Measurements from ENCODE around the gene LYPD6B. TPM values are rescaled to one million over a fixed set of nuclear protein-coding genes. Genes with fewer than 3 reads are reported as not detected.

LYPD6B gene
- total RNA-seq, 1 donor from 2014 or later = not detected

DNA sequence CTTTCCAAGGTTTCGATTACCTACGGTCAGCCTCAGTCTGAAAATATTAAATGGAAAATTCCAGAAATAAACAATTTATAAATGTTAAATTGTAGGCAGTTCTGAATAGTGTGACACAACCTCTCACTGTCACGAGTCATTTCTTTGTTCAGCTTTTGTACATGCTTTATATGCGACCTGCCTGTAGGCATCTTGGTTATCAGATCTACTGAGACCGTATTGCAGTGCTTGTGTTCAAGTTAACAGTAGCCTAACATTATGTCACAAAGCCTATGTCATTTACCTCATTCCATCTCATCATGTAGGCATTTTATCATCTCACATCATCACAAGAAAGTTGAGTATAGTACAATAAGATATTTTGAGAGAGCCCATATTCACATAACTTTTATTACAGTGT, 77.3 kb downstream of the LYPD6B start:
- no peak for DNase-seq (ENCODE audit: low read depth in 2 of 2)

DNA sequence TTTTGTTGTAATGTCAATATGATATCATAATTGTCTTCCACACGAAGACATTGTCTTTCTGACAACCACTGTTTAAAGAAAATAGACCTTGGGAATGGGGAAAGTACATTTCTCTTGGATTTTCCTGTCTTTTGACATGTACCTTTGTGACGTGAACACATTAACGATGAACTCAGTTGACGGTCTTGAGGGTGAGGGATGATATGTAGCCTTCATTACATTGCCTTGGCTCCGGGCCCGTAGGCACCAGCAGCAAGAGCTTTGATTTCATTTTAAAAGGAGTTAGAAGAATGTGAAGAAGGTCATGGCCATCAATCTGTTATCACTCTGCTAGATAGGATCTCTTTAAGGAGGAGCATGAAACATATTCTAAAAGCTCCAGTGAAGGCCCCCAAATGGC, 80.9 kb downstream of the LYPD6B start:
- DNase-seq (ENCODE audit: low read depth in 2 of 2) = no peak

DNA sequence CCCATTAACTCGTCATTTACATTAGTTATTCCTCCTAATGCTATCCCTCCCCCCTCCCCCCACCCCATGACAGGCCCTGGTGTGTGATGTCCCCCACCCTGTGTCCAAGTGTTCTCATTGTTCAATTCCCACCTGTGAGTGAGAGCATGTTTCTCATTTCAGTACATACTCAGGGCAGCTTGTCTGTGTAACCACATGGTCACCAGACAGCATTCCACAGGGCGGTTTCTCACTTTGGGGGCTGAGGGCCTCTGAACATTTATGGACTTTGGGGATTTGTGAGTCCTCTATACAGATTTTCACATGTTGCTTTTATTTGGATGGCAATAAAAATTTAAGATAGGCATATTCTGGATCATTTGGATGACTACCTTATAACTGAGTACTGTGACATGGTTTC, 84.0 kb downstream of the LYPD6B start:
- DNase-seq (ENCODE audit: low read depth in 2 of 2) = no peak

DNA sequence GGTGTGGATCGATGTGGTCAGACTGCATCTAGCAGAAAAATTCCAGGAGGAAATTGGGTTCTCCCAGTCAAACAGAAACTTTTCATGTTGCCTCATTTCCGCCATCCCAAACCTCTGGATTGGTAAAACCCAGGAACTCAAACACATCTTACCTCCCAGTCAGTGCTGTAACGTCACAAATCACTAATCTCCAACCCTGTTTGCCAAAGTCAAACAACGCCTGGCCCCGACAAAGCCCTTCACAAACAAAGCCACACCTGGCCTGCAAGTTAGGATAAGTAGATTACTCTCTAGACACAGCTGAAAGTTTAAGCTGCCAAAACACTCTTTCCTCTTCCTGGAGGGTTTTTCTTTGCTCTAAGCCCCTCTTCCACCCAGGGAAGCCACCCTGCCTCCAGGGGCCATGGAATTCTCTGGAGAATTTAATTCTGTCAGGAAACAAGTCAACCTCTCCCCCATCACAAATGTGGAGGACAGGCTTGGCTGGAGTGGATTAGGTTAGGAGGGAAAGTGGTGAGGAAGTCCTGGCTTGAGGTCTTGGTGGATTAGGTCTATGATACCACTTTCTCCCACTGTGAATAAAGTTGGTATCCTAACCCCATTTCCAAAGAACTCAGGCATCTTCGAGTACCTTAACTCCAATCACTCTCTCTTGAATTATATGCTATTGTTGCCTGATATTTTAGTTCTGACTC, 86.7 kb downstream of the LYPD6B start:
- DNase-seq (ENCODE audit: low read depth in 2 of 2) = no peak

DNA sequence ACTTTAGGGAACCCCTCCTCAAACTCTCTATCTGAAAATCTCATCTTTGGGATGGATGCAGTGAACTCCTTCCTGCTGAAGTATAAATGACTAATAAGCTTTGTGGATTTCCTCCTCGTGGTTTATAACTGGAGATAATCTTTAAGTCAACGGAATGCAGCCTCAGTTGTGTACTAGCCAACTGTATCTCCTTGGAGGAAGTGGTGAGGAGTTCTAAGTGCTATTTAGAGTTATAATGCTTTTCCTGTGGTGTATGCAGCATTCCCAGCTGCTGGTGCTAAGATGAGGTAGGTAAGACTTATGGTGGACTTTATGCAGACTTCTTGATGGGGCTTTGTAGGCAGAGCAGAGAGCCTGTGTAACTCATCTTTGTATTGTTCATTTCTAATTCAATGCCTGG, 90.9 kb downstream of the LYPD6B start:
- DNase-seq (ENCODE audit: low read depth in 2 of 2) = no peak

DNA sequence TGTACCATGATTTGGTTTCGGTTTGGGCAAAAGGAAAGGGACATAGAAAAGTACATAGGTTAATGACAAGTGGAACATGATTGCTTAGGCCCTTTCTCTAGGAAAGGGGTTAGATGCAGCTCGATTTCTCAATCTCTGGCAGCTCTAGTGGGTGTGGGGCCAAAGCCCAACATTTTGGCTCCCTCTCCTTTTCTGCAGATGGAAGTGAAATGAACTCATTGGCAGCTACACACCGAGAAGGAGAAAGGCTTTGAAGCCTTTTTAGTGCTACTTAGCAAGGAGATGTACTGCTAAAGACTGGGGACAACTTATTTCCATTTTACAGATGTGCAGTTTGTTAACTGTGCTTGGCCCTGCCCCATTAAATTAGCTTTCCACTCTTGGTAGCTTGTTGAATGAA, 93.8 kb downstream of the LYPD6B start:
- no peak for DNase-seq (ENCODE audit: low read depth in 2 of 2)

DNA sequence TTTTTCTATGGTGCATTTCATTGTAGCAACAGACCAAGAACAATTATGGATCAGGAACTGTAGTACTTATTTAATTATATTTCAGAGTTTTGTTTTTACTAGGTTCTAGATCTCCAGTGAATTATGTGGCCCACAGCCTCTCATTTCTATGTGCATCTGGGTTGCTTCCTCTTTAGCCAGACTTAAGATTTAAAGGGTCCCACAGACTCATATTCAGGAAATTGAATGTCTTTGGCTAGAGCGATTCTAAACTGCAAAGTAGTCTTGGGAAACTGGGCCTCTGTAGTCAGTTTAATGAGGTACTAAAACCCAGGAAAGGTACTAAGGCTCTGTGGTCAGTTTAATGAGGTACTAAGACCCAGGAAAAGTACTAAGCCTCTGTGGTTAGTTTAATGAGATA, 94.4 kb downstream of the LYPD6B start:
- no peak for DNase-seq (ENCODE audit: low read depth in 2 of 2)

DNA sequence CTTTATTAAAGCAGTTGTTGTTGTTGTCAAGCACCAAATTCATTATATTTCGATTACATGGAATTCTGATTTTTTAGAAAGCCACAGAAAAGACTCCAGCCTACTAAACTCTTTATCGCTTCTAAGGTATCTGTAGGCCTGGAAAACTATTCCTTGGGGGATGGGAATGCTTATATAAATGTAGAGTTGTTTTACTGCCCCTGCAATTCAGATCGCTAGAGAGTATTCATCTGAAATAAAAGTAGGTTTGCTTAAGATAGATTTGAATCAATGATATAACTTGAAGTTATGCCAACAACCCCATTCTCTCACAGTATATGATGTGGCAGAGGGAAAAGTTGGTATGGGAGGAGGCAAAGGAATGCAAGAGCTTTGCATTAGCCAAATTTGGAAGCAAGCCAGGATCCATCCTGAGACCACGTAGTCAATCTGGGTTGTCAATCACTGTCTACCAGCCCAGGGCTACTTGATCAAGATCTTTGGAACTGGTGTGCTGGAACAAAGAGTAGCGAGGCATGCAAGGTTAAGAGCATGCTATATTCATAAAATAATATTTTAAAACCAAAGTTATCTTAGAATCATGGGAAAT, 95.9 kb downstream of the LYPD6B start:
- no peak for DNase-seq (ENCODE audit: low read depth in 2 of 2)

DNA sequence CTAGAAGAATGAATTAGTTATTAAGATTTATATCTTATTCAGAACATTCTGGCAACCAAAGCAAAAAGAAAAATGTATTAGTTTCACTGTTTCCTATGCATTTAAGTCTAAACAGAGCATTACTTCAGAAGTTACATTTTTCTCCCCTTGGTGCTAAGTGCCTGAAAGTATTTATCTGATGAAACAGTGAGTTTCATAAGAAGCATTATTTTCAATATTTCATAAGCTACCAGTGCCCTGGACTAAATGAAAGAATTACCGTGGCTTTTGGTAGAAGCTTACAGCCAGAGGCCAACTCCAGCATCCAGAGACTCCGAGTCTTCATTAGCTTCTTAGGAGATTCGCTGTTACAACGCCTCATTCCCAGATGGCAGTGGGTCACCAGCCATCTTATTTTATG, 97.6 kb downstream of the LYPD6B start:
- no peak for DNase-seq (ENCODE audit: low read depth in 2 of 2)

DNA sequence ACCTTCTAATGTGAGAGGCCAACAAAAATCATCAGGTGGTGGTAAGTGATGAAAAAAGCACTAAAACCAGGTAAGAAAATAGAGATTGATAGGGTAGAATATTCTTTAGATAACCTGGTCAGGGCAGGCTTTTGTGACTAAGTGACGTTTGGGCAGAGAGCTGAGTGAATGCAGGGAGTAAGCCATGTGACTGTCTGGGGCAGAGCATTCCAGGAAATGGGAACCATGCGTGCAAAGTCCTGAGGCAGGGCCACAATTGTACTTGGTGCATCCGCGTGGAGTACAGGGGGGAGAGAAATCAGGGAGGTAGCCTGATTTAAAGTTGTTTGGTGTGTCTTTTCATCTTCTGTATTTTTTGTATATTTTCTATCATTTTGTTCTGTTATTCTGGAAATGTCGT, 102.5 kb downstream of the LYPD6B start:
- DNase-seq (ENCODE audit: low read depth in 2 of 2) = no peak

DNA sequence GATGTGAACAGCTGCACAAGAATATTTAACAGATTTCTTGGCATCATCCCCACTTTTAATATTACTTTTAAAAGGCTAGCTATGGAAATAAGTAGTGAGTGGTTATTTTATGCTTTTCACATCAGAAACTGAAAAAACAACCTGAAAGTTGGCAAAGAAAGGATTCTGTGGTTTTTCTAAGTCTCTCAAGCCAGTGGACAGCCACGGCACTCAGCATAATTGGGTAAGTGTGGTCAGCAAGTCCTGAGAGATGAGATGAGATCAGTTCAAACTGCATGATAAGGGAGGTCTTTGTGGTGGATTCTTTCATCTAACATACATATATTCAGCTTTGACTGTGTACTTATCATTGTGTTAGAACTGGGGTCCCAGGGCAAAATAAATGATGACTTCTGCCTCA, 105.2 kb downstream of the LYPD6B start:
- DNase-seq (ENCODE audit: low read depth in 2 of 2) = no peak

DNA sequence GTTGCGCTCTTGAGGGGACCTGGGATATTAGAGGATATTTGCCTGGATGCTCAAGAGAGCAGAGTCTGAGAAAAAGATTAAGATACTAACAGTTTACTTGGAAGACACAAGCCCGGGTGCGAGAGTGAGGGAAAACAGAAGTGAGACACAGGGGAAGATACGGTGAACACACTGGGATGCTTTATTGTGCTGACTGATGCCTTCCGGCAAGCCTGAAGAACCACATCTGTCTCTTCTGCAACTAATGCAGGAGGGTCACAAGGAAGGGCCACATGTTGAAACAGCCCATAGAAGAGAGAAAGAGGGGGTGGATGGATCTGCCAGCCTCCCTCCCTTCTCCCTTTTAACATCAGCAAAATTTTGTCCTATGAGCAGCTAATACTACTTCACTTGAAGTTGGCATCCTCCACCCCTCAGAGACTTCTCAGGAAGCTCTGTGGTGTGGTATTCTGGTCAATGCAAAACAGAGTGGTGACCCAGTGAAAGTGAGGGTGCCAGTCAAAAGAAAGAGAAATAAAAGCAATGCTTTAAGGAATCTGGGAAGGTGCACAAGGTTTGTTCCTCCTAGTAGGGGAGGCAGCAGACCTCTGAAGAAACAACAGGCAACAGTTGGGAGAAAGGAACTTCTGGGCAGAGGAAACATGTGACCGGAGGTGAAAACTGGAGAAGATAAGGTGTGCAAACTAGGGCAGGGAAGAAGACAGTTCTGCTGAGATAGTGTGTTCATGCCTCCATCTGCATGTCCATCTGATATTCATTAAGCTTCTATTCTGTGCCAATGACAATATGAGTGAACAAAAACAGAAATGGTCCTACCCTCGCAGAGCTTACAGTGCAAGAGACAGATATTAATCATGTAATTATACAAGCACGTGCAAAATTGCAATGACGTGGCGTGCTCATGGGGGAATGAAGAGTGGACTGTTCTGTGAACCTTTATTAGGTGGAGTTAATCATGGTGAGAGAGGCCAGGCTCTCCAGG, 107.1 kb downstream of the LYPD6B start:
- no peak for DNase-seq (ENCODE audit: low read depth in 2 of 2)

DNA sequence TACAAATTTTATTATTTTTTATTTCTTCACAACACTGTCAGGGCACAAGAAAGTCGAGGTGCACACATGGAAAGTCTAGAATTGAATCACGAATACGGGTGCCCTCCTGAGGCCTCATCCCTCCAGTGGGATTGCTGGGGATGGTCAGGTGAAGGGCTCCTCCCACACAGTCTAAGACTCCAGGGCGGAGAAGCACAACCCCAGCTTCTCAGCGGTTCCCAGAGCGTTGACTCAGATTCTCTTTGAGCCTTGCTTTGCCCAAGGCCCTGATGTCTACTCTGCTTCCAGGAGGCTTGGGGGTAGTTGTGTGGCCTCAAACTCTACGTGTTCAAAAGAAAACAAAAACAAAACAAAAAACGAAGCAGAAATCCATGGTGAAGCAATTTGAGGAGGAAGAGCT, 108.4 kb downstream of the LYPD6B start:
- DNase-seq (ENCODE audit: low read depth in 2 of 2) = no peak

DNA sequence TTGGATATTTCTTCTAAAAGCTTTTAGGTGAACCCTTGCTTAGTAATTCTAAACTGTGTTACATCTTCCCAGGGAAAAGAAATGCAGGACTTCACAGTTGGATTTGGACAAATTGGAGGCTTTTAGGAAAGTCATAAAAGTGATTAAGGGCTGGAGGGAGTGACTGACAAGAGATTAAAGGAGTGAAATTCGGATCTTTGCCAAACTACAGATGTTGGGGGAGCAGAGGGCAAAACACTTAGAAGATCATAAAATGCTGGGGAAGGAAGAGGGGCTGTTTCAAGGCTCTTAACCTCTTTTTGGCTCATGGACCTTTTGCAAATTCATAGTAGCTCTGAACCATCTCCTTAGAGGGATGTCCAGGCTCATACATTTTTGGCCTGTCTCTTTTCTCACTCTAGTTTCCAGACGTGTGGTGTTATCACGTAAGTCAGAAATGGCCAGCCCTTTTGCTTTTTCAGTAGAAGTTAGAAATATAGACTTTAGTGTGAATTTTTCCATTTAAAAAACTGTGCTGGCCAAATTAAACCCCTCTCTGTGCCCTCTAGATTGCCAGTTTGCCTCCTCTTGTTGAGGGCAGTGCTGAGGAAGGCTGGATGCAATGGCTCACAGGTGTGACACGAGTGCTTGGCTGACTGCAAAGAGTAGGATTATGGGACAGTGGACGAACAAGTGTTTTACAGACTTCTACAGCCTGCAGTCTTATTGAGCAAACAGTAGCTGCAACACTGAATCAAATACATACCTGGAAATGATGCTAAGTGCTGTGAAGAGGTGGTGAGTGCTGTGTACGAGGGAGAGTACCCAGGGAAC, 109.9 kb downstream of the LYPD6B start:
- no peak for DNase-seq (ENCODE audit: low read depth in 2 of 2)

DNA sequence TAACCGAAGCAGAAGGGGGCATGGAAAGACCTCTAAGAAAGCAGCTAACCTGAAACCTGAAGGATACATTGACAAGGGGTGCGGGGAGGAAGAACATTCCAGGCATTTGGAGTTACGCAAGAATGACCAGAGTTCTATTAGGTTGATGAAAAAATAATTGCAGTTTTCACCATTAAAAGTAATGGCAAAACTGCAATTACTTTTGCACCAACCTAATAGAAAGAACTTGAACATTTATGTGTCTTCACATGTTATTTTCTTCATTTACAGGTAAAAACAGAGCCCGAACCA, 110.5 kb downstream of the LYPD6B start:
- no peak for DNase-seq (ENCODE audit: low read depth in 2 of 2)

DNA sequence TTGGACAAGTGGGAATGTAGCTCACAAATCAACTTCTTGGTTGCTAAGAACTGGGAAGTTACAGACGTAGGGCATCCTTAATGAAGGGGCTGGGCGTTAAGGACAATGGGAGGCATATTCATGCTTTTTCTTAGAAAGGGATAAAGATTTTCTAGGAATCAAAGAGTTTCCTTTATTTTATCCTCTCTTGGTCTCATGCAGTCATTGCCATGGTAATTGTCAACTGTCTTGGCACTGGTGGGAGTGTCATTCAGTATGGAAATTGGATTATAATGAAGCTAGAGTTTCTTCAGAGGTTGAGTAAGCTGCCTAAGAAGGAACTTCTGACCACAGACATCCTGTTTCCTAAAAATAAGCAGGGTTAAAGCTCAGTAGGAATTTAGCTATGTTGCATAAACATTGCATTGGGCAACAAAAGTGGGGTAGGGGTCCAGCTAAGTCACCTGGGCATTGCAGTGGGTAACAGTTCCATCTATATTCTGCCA, 114.0 kb downstream of the LYPD6B start:
- DNase-seq (ENCODE audit: low read depth in 2 of 2) = no peak

DNA sequence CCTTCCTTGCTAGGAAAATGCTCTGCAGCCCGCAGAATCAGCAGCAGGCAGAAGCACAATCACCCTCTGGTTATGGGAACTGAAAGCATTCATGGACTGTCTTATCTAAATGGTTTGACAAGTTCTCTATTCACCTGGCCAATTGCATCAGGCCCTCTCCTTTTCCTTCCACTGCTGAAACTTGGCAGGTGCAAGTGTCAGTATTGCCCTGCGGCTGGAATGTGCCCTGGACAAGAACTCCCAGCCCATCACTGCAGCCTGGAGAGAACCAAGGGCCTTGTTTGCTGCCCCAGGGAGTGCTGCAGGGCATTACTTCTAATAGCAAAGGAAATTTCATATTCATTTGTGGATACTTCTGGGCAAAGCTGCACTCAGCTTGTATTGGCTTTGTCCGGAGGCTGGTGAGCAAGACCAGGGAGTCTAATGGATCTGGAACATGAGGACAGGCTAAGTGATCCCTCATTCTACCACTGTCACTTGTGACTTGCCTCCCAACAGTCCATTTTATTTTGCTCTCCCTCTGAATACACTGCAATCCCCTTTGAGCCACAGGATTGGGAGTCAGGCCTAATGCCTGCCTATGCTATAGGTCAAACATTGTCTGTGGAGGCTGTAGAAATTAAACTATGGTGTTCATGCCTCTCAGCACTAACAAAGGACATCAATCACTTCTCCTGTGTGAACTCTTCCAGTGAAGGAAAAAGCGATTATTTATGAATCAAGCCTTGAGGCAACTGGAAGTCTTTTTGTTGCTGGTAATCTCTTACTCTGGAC, 116.9 kb downstream of the LYPD6B start:
- DNase-seq (ENCODE audit: low read depth in 2 of 2) = no peak

DNA sequence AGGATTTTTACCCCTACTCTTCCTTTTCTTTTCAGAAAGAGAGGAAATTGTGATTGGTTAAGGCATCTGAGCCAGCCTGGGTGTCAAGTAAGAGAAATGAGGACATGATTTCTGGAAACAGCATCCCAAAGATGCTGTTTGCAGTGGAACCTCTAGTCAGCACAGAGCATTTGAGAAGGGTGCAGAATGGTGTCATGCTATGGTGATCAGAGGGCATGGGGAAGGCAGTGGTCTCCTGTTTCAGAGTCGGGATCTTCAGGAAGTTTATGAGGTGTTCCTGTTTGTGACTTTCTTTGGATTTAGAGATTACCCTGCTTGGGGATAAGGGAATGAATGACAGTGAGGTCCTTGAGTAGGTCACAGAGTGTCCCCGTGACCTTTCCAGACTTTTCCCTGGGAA, 117.5 kb downstream of the LYPD6B start:
- DNase-seq (ENCODE audit: low read depth in 2 of 2) = no peak

DNA sequence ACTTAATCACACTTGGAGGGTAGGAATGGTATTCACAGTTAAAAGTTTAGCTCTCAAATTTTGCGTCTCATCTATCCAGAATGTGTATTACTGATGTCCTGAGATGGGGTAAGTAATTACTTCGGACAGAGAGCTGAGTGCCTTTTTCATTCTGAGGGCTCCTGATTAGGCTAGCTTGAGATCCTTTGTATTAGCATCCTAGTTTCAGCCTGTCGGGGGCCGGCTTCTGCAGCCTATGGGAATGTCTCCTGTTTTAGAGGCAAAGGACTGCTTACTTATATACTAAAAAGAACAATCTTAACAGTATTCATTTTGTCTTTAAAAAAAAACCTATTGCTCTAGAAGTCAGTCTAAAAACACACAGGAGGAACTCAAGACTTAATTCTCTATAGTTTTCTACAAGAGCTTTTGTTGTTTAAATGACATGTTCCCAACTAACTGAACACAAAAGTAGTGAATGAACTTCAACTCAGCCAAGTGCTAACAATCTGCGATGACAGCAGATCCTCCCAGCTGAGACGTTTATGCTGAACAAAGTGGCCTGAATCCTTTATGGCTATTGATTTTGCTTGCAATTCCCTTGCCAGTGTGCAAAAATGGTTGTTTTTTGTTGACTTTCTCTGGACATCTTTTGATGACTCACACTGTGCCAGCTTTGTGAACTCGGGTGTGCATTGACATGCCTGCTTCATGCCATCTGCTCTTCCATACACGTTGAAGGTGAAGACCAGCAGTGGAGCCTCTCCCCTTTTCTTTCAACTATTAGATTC, 118.7 kb downstream of the LYPD6B start:
- DNase-seq (ENCODE audit: low read depth in 2 of 2) = no peak

DNA sequence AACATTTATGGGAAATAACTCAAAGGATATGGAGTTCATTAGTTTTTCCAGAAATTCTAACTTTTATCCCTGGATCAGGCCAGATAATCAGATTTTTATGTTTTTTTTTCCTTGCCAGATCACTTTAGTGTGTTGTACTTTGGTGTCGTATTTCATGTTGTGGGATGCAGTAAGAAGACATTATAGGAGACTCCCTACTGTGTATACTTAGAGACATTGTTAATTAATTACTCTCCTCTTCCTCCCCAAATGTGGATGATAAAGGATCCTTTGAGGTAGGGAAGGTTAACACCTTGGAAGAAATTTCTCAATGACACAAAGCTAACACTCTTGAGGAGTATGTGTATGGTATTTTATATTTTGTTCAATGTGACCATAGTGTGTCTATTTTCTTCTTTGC, 120.5 kb downstream of the LYPD6B start:
- no peak for DNase-seq (ENCODE audit: low read depth in 2 of 2)
